Mesothelial cell of epicardium (in vitro differentiated cells): ENCODE measurements around the gene TRIM26. TPM values are rescaled to one million over a fixed set of nuclear protein-coding genes. Genes with fewer than 3 reads are reported as not detected.
A peak's percentile ranks its signal among the peaks of the same experiment; 100 is the strongest.

Experiments
- DNase-seq, 2 experiments: peaks; one replicate each; pipeline ENCODE4 v3.0.0; 2021; ENCODE audit warnings: low spot score in 2 of 2; ENCODE audit not compliant: unreplicated experiment in 2 of 2
- H3K27ac Mint-ChIP-seq: 2 replicates; pipeline ENCODE4 v1.8.0; 2021; ENCODE audit warnings: mixed read lengths
- H3K27me3 Mint-ChIP-seq: 2 replicates; pipeline ENCODE4 v1.8.0; 2021; ENCODE audit warnings: low read depth, mixed read lengths
- H3K36me3 Mint-ChIP-seq: 2 replicates; pipeline ENCODE4 v1.8.0; 2021; ENCODE audit warnings: mixed read lengths
- H3K4me1 Mint-ChIP-seq: 2 replicates; pipeline ENCODE4 v1.8.0; 2021; ENCODE audit warnings: mixed read lengths
- H3K4me3 Mint-ChIP-seq: 2 replicates; pipeline ENCODE4 v1.8.0; 2021; ENCODE audit warnings: mild to moderate bottlenecking, moderate library complexity, mixed read lengths
- H3K9me3 Mint-ChIP-seq: 2 replicates; pipeline ENCODE4 v1.8.0; 2021; ENCODE audit warnings: mixed read lengths
- CTCF ChIP-seq: fragments of 200-600 bp; sonication (generic); IDR thresholded peaks from one replicate; pipeline ENCODE4 v1.5.0; 2021; ENCODE audit warnings: antibody characterized with exemption; ENCODE audit not compliant: unreplicated experiment
- total RNA-seq: library from RNA; stranded (reverse); gene quantifications from 3 replicates; pipeline ENCODE4 v1.2.1, GENCODE V29; 2021

The TRIM26 gene
- total RNA-seq, 1 donor from 2014 or later = 55.4 TPM

- H3K36me3 Mint-ChIP-seq = peaks cover 4% of the 10 kb centered on the region
- no peaks in the 10 kb centered on the region for H3K27me3 Mint-ChIP-seq
- TF ChIP-seq CTCF = no peak
- peak; percentile 41 to 75 for DNase-seq
- H3K9me3 Mint-ChIP-seq = no peaks in the 10 kb centered on the region
- peak overlapping the region; percentile 98 for H3K4me3 Mint-ChIP-seq
- peak overlapping the region; percentile 100 for H3K27ac Mint-ChIP-seq
- H3K4me1 Mint-ChIP-seq = peaks cover 41% of the 10 kb centered on the region
Measured at GRCh38 chr6:30213957-30214656, 901 bp upstream of the TRIM26 start.

GRCh38 chr6:30213667-30213956 is 406 bp upstream of the TRIM26 start:
- no peak for TF ChIP-seq CTCF
- H3K27ac Mint-ChIP-seq = peak overlapping the region; percentile 100
- no peak for DNase-seq
- peak overlapping the region; percentile 98 for H3K4me3 Mint-ChIP-seq
- H3K9me3 Mint-ChIP-seq = no peaks in the 10 kb centered on the region
- H3K4me1 Mint-ChIP-seq = peaks cover 41% of the 10 kb centered on the region
- no peaks in the 10 kb centered on the region for H3K27me3 Mint-ChIP-seq
- H3K36me3 Mint-ChIP-seq = peaks cover 4% of the 10 kb centered on the region

GRCh38 chr6:30211899-30212298 is 1.3 kb downstream of the TRIM26 start:
- H3K36me3 Mint-ChIP-seq = peaks cover 4% of the 10 kb centered on the region
- no peaks in the 10 kb centered on the region for H3K27me3 Mint-ChIP-seq
- no peak for TF ChIP-seq CTCF
- H3K4me1 Mint-ChIP-seq = peaks cover 58% of the 10 kb centered on the region
- DNase-seq = no peak
- H3K4me3 Mint-ChIP-seq = peak overlapping the region; percentile 98
- no peaks in the 10 kb centered on the region for H3K9me3 Mint-ChIP-seq
- H3K27ac Mint-ChIP-seq = peak overlapping the region; percentile 100

- no peak for TF ChIP-seq CTCF
- peak overlapping the region; percentile 98 for H3K4me3 Mint-ChIP-seq
- H3K9me3 Mint-ChIP-seq = no peaks in the 10 kb centered on the region
- peak overlapping the region; percentile 100 for H3K27ac Mint-ChIP-seq
- H3K36me3 Mint-ChIP-seq = peaks cover 4% of the 10 kb centered on the region
- no peak for DNase-seq
- H3K27me3 Mint-ChIP-seq = no peaks in the 10 kb centered on the region
- peaks cover 61% of the 10 kb centered on the region for H3K4me1 Mint-ChIP-seq
Measured at GRCh38 chr6:30211306-30211705, 1.9 kb downstream of the TRIM26 start.

GRCh38 chr6:30207619-30208295 is 5.4 kb downstream of the TRIM26 start:
- Mint-ChIP-seq H3K4me1 (peaks cover 50% of the 10 kb centered on the region), H3K27ac (peak overlapping the region; percentile 64), H3K4me3 (no peak overlapping the region), H3K9me3 (no peaks in the 10 kb centered on the region), H3K36me3 (peaks cover 8% of the 10 kb centered on the region), H3K27me3 (no peaks in the 10 kb centered on the region)
- no peak for DNase-seq
- TF ChIP-seq CTCF = no peak
